ENCODE data around the gene RSRC1. TPM values are rescaled to one million over a fixed set of nuclear protein-coding genes. Genes with fewer than 3 reads are reported as not detected.

The RSRC1 gene
- total RNA-seq, 5 donors from 2014 or later (not counting 1 experiment from before 2014, with no cell fraction given) = 29.9 to 35.0 (median 31.1) TPM

- Mint-ChIP-seq H3K9me3 (peaks cover 9 to 26% (median 23%) of the 10 kb centered on the region in 3 donors), H3K27ac (no peak overlapping the region), H3K4me1 (peaks cover 7 to 11% (median 10%) of the 10 kb centered on the region in 3 donors), H3K4me3 (no peak overlapping the region), H3K36me3 (peaks cover 78% of the 10 kb centered on the region), H3K27me3 (no peaks in the 10 kb centered on the region)
- Histone ChIP-seq H3K27me3 (replicated peaks in 1 of 2; ENCODE audit: control insufficient read depth in 2 of 2, extremely low read depth in 1 of 2, insufficient read depth in 2 of 2, low read length in 1 of 2) (no peaks in the 10 kb centered on the region), H3K36me3 (ENCODE audit: control insufficient read depth in 2 of 2, extremely low read depth in 1 of 2, insufficient read depth in 1 of 2, low read length in 1 of 2) (peaks cover 5 to 23% of the 10 kb centered on the region in 2 donors), H3K9me3 (peaks cover 5% of the 10 kb centered on the region), H3K4me1 (ENCODE audit: control insufficient read depth in 1 of 2, extremely low read depth in 1 of 2, insufficient read depth in 2 of 2, low read length in 2 of 2) (peaks cover 0 to 4% of the 10 kb centered on the region in 2 experiments), H3K4me3 (ENCODE audit: control insufficient read depth in 1 of 2, extremely low read depth in 1 of 2, low read length in 1 of 2) (no peak overlapping the region), H3K27ac (ENCODE audit: low read length) (no peak overlapping the region)
- POLR2A ChIA-PET = interaction anchor here in 1 of 2 donors (0.6 kb wide), 1 partner anchor 88 kb away, joined by 3 read pairs; no protein-coding TSS in a partner anchor
- WGBS (ENCODE audit: insufficient coverage) = 100% methylated on average over 1 of the region's 6 CpGs
- DNase-seq = no peak
- ATAC-seq (replicated peaks in 1 of 4) = no peak
- CTCF ChIA-PET = interaction anchor here in 1 of 2 donors (1.5 kb wide), 1 partner anchor 19 kb away, joined by 5 read pairs; the partner anchor contains the start of gene RSRC1
Observed at GRCh38 chr3:158128755-158129154, 18.9 kb downstream of the RSRC1 start.

DNA sequence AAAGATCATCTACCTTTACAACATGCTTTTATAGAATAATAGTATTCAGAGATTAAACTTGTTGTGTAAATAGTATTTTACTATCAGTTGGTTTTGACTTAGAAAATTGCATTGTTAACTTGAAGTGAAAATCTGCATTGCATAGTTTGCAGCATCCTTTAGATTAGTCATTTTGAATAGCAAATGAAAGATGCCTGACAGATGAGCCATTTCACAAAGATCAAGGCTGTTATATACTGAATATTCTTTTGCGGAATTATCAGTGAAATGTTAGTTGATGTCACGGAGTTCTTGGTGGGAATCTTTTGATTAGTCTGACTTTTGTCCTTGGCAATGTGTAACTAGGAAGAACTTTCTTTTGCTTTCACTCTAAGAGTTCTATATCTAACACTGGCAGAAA is 24.5 kb downstream of the RSRC1 start:
- Mint-ChIP-seq H3K4me1 (no peaks in the 10 kb centered on the region), H3K27ac (no peak overlapping the region), H3K27me3 (no peaks in the 10 kb centered on the region), H3K36me3 (peaks cover 51% of the 10 kb centered on the region), H3K9me3 (no peaks in the 10 kb centered on the region), H3K4me3 (no peak overlapping the region)
- no CpG with 5 or more reads among the region's 2 CpGs for WGBS (ENCODE audit: insufficient coverage)
- ChIA-PET POLR2A (no interaction called here), CTCF (no interaction called here)
- Histone ChIP-seq H3K4me1 (ENCODE audit: control insufficient read depth in 1 of 2, extremely low read depth in 1 of 2, insufficient read depth in 2 of 2, low read length in 2 of 2) (no peaks in the 10 kb centered on the region), H3K27ac (ENCODE audit: low read length) (no peak overlapping the region), H3K27me3 (replicated peaks in 1 of 2; ENCODE audit: control insufficient read depth in 2 of 2, extremely low read depth in 1 of 2, insufficient read depth in 2 of 2, low read length in 1 of 2) (no peaks in the 10 kb centered on the region), H3K9me3 (no peaks in the 10 kb centered on the region), H3K4me3 (ENCODE audit: control insufficient read depth in 1 of 2, extremely low read depth in 1 of 2, low read length in 1 of 2) (no peak overlapping the region), H3K36me3 (ENCODE audit: control insufficient read depth in 2 of 2, extremely low read depth in 1 of 2, insufficient read depth in 1 of 2, low read length in 1 of 2) (peaks cover 0 to 10% of the 10 kb centered on the region in 2 donors)
- DNase-seq = no peak
- no peak for ATAC-seq (replicated peaks in 1 of 4)

DNA sequence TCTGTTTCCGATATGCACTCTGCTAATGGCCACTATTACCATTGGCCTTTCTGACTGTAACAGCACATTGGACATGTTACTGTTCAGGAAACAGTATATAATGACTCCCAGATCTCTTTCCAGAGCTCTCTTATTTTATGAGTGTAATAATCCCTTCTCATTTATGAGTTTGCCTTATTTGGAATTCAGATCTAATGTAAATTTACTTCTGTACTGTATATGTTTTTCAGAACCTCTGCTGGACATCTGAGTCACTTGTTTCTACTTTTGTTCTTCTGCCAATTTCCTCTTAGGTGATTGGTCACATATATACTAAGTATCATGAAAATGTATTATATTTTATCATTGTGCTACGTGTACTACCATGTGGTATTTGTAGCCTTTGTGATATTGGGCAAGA is 30.5 kb downstream of the RSRC1 start:
- peaks cover 0 to 10% of the 10 kb centered on the region in 2 donors for H3K36me3 ChIP-seq (ENCODE audit: control insufficient read depth in 2 of 2, extremely low read depth in 1 of 2, insufficient read depth in 1 of 2, low read length in 1 of 2)
- no peak overlapping the region for H3K27ac Mint-ChIP-seq
- no peaks in the 10 kb centered on the region for H3K9me3 Mint-ChIP-seq
- no peaks in the 10 kb centered on the region for H3K27me3 Mint-ChIP-seq
- CTCF ChIA-PET = no interaction called here
- DNase-seq = no peak
- H3K27ac ChIP-seq (ENCODE audit: low read length) = no peak overlapping the region
- WGBS (ENCODE audit: insufficient coverage) = no CpG with 5 or more reads among the region's 2 CpGs
- H3K36me3 Mint-ChIP-seq = peaks cover 48% of the 10 kb centered on the region
- ATAC-seq (replicated peaks in 1 of 4) = no peak
- no peak overlapping the region for H3K4me3 ChIP-seq (ENCODE audit: control insufficient read depth in 1 of 2, extremely low read depth in 1 of 2, low read length in 1 of 2)
- no peaks in the 10 kb centered on the region for H3K9me3 ChIP-seq
- peaks cover 0 to 4% (median 0%) of the 10 kb centered on the region in 3 donors for H3K4me1 Mint-ChIP-seq
- H3K4me1 ChIP-seq (ENCODE audit: control insufficient read depth in 1 of 2, extremely low read depth in 1 of 2, insufficient read depth in 2 of 2, low read length in 2 of 2) = no peaks in the 10 kb centered on the region
- POLR2A ChIA-PET = no interaction called here
- H3K27me3 ChIP-seq (replicated peaks in 1 of 2; ENCODE audit: control insufficient read depth in 2 of 2, extremely low read depth in 1 of 2, insufficient read depth in 2 of 2, low read length in 1 of 2) = no peaks in the 10 kb centered on the region
- H3K4me3 Mint-ChIP-seq = no peak overlapping the region

GRCh38 chr3:158148218-158148617 is 38.3 kb downstream of the RSRC1 start:
- no peak overlapping the region for H3K27ac ChIP-seq (ENCODE audit: low read length)
- POLR2A ChIA-PET = interaction anchor here in 1 of 2 donors (0.6 kb wide), 1 partner anchor 561 kb away, joined by 4 read pairs; no protein-coding TSS in a partner anchor
- DNase-seq (no peak), ATAC-seq (replicated peaks in 1 of 4) (no peak)
- Mint-ChIP-seq H3K9me3 (no peaks in the 10 kb centered on the region), H3K4me1 (peaks cover 9 to 17% (median 9%) of the 10 kb centered on the region in 3 donors), H3K27ac (no peak overlapping the region), H3K4me3 (no peak overlapping the region), H3K27me3 (no peaks in the 10 kb centered on the region), H3K36me3 (peaks cover 39% of the 10 kb centered on the region)
- H3K4me1 ChIP-seq (ENCODE audit: control insufficient read depth in 1 of 2, extremely low read depth in 1 of 2, insufficient read depth in 2 of 2, low read length in 2 of 2) = no peaks in the 10 kb centered on the region
- no peaks in the 10 kb centered on the region for H3K27me3 ChIP-seq (replicated peaks in 1 of 2; ENCODE audit: control insufficient read depth in 2 of 2, extremely low read depth in 1 of 2, insufficient read depth in 2 of 2, low read length in 1 of 2)
- no peaks in the 10 kb centered on the region for H3K9me3 ChIP-seq
- no CpG with 5 or more reads among the region's 2 CpGs for WGBS (ENCODE audit: insufficient coverage)
- CTCF ChIA-PET = no interaction called here
- H3K36me3 ChIP-seq (ENCODE audit: control insufficient read depth in 2 of 2, extremely low read depth in 1 of 2, insufficient read depth in 1 of 2, low read length in 1 of 2) = no peaks in the 10 kb centered on the region
- H3K4me3 ChIP-seq (ENCODE audit: control insufficient read depth in 1 of 2, extremely low read depth in 1 of 2, low read length in 1 of 2) = no peak overlapping the region

- Histone ChIP-seq H3K9me3 (no peaks in the 10 kb centered on the region), H3K27me3 (replicated peaks in 1 of 2; ENCODE audit: control insufficient read depth in 2 of 2, extremely low read depth in 1 of 2, insufficient read depth in 2 of 2, low read length in 1 of 2) (no peaks in the 10 kb centered on the region), H3K4me1 (ENCODE audit: control insufficient read depth in 1 of 2, extremely low read depth in 1 of 2, insufficient read depth in 2 of 2, low read length in 2 of 2) (no peaks in the 10 kb centered on the region), H3K36me3 (ENCODE audit: control insufficient read depth in 2 of 2, extremely low read depth in 1 of 2, insufficient read depth in 1 of 2, low read length in 1 of 2) (peaks cover 0 to 4% of the 10 kb centered on the region in 2 donors), H3K4me3 (ENCODE audit: control insufficient read depth in 1 of 2, extremely low read depth in 1 of 2, low read length in 1 of 2) (no peak overlapping the region), H3K27ac (ENCODE audit: low read length) (no peak overlapping the region)
- 44% methylated on average over 2 of the region's 2 CpGs for WGBS (ENCODE audit: insufficient coverage)
- peaks cover 5 to 17% (median 17%) of the 10 kb centered on the region in 3 donors for H3K4me1 Mint-ChIP-seq
- H3K9me3 Mint-ChIP-seq = no peaks in the 10 kb centered on the region
- no peak overlapping the region for H3K4me3 Mint-ChIP-seq
- DNase-seq (no peak), ATAC-seq (replicated peaks in 1 of 4) (no peak)
- no peak overlapping the region for H3K27ac Mint-ChIP-seq
- peaks cover 44% of the 10 kb centered on the region for H3K36me3 Mint-ChIP-seq
- ChIA-PET CTCF (no interaction called here), POLR2A (no interaction called here)
- no peaks in the 10 kb centered on the region for H3K27me3 Mint-ChIP-seq
Observed at GRCh38 chr3:158152186-158152585, 42.3 kb downstream of the RSRC1 start.

- Mint-ChIP-seq H3K4me1 (peaks cover 3 to 24% (median 8%) of the 10 kb centered on the region in 3 donors), H3K9me3 (no peaks in the 10 kb centered on the region), H3K27ac (no peak overlapping the region), H3K27me3 (no peaks in the 10 kb centered on the region), H3K36me3 (peaks cover 53% of the 10 kb centered on the region), H3K4me3 (no peak overlapping the region)
- H3K27ac ChIP-seq (ENCODE audit: low read length) = no peak overlapping the region
- no peaks in the 10 kb centered on the region for H3K4me1 ChIP-seq (ENCODE audit: control insufficient read depth in 1 of 2, extremely low read depth in 1 of 2, insufficient read depth in 2 of 2, low read length in 2 of 2)
- ATAC-seq (replicated peaks in 1 of 4) = no peak
- DNase-seq = no peak
- H3K4me3 ChIP-seq (ENCODE audit: control insufficient read depth in 1 of 2, extremely low read depth in 1 of 2, low read length in 1 of 2) = no peak overlapping the region
- no peaks in the 10 kb centered on the region for H3K27me3 ChIP-seq (replicated peaks in 1 of 2; ENCODE audit: control insufficient read depth in 2 of 2, extremely low read depth in 1 of 2, insufficient read depth in 2 of 2, low read length in 1 of 2)
- no peaks in the 10 kb centered on the region for H3K9me3 ChIP-seq
- ChIA-PET CTCF (no interaction called here), POLR2A (no interaction called here)
- H3K36me3 ChIP-seq (ENCODE audit: control insufficient read depth in 2 of 2, extremely low read depth in 1 of 2, insufficient read depth in 1 of 2, low read length in 1 of 2) = peaks cover 0 to 8% of the 10 kb centered on the region in 2 donors
Observed at GRCh38 chr3:158158969-158159368, 49.1 kb downstream of the RSRC1 start.

- Histone ChIP-seq H3K4me3 (ENCODE audit: control insufficient read depth in 1 of 2, extremely low read depth in 1 of 2, low read length in 1 of 2) (no peak overlapping the region), H3K27me3 (replicated peaks in 1 of 2; ENCODE audit: control insufficient read depth in 2 of 2, extremely low read depth in 1 of 2, insufficient read depth in 2 of 2, low read length in 1 of 2) (no peaks in the 10 kb centered on the region), H3K4me1 (ENCODE audit: control insufficient read depth in 1 of 2, extremely low read depth in 1 of 2, insufficient read depth in 2 of 2, low read length in 2 of 2) (no peaks in the 10 kb centered on the region), H3K27ac (ENCODE audit: low read length) (no peak overlapping the region), H3K36me3 (ENCODE audit: control insufficient read depth in 2 of 2, extremely low read depth in 1 of 2, insufficient read depth in 1 of 2, low read length in 1 of 2) (peaks cover 0 to 8% of the 10 kb centered on the region in 2 donors), H3K9me3 (no peaks in the 10 kb centered on the region)
- no peaks in the 10 kb centered on the region for H3K9me3 Mint-ChIP-seq
- POLR2A ChIA-PET = no interaction called here
- peaks cover 3 to 24% (median 8%) of the 10 kb centered on the region in 3 donors for H3K4me1 Mint-ChIP-seq
- no CpG with 5 or more reads among the region's 3 CpGs for WGBS (ENCODE audit: insufficient coverage)
- DNase-seq (no peak), ATAC-seq (replicated peaks in 1 of 4) (no peak)
- H3K4me3 Mint-ChIP-seq = no peak overlapping the region
- H3K27ac Mint-ChIP-seq = no peak overlapping the region
- H3K36me3 Mint-ChIP-seq = peaks cover 45% of the 10 kb centered on the region
- CTCF ChIA-PET = interaction anchor here in 1 of 2 donors (0.6 kb wide), 1 partner anchor 118 kb away, joined by 3 read pairs; no protein-coding TSS in a partner anchor
- H3K27me3 Mint-ChIP-seq = no peaks in the 10 kb centered on the region
Observed at GRCh38 chr3:158159714-158160113, 49.8 kb downstream of the RSRC1 start.

Data from T-cell (primary cell).